SK-N-SH (cell line): ENCODE data around the gene GPN1.
A peak's percentile ranks its signal among the peaks of the same experiment; 100 is the strongest.

ENCODE experiments used
- EP300 ChIP-seq, 2 experiments: IDR thresholded peaks; 2 replicates each; pipeline versions ENCODE4 v1.4.0 to v1.6.1; 2012; ENCODE audit warnings: borderline replicate concordance in 1 of 2, low read depth in 1 of 2, low read length in 1 of 2
- GABPA ChIP-seq: IDR thresholded peaks from 2 replicates; pipeline ENCODE4 v1.4.0; 2012; ENCODE audit warnings: low read depth, mild to moderate bottlenecking
- RXRA ChIP-seq: IDR thresholded peaks from 2 replicates; pipeline ENCODE4 v1.4.0; 2012; ENCODE audit warnings: low read depth, mild to moderate bottlenecking, borderline replicate concordance
- SIN3A ChIP-seq: IDR thresholded peaks from 2 replicates; pipeline ENCODE4 v1.6.1; 2012; ENCODE audit warnings: low read depth, mild to moderate bottlenecking, low read length, moderate library complexity, borderline replicate concordance
- TCF12 ChIP-seq: IDR thresholded peaks from 2 replicates; pipeline ENCODE4 v1.4.0; 2012
- YY1 ChIP-seq: IDR thresholded peaks from 2 replicates; pipeline ENCODE4 v1.4.0; 2012; ENCODE audit warnings: low read depth, mild to moderate bottlenecking

DNA sequence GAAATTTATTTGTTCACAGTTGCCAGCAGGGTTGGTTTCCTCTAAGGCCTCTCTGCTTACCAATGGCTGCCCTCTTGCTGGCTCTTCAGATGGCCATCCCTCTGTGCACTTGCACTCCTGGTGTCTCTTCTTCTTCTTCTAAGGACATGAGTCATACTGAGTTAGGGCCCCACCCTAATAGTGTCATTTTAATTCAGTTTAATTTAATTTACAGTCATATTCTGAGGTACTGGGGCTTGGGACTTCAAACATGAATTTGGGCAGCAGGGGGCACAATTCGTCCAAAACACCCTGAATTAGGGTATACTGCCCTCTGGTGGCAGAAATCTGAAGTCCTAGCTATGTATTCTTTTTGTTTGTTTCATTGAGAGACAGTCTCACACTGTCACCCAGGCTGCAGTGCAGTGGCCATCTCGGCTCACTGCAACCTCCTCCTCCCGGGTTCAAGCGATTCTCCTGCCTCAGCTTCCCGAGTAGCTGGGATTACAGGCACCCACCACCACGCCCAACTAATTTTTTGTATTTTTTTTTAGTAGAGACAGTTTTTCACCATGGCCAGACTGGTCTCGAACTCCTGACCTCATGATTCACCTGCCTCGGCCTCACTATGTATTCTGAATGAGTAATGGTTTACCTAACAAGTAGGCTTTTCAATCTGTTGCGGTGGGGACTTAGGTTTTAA lies 54.7 kb downstream of the GPN1 start:
- TF ChIP-seq SIN3A = peak; percentile 60; the same call in 1 of the 2 replicates
- TF ChIP-seq GABPA = peak; percentile 21; the same call in 1 of the 2 replicates
- no peak for TF ChIP-seq TCF12
- TF ChIP-seq RXRA = no peak
- TF ChIP-seq EP300 (IDR thresholded peaks at IDR 0.05; ENCODE audit: borderline replicate concordance in 1 of 2, low read depth in 1 of 2, low read length in 1 of 2) = no peak
- peak; percentile 19; the same call in 1 of the 2 replicates for TF ChIP-seq YY1
